ENCODE results near the gene USP24.

DNA sequence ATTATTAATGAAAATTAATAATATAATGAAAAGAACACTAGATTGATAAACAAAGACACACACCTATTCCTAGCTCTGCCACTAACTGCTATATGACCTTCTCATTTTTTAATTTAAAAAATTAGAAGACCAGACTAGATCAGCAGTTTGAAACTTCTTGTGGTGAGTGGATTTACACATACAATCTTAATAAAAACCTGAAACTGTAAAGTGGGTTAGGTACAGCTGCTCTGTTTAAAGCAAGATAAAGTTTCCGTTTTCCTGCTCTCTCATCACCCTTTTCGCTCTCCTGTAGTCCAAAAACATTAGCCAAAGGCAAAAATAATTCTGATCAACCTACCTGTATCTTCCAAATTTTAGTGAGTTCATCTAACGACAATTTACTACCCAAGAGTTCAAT lies 58.6 kb downstream of the USP24 start:
- TF ChIP-seq, protein P1, sequence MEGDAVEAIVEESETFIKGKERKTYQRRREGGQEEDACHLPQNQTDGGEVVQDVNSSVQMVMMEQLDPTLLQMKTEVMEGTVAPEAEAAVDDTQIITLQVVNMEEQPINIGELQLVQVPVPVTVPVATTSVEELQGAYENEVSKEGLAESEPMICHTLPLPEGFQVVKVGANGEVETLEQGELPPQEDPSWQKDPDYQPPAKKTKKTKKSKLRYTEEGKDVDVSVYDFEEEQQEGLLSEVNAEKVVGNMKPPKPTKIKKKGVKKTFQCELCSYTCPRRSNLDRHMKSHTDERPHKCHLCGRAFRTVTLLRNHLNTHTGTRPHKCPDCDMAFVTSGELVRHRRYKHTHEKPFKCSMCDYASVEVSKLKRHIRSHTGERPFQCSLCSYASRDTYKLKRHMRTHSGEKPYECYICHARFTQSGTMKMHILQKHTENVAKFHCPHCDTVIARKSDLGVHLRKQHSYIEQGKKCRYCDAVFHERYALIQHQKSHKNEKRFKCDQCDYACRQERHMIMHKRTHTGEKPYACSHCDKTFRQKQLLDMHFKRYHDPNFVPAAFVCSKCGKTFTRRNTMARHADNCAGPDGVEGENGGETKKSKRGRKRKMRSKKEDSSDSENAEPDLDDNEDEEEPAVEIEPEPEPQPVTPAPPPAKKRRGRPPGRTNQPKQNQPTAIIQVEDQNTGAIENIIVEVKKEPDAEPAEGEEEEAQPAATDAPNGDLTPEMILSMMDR (IDR thresholded peaks at IDR 0.05), result no peak
- TF ChIP-seq POLR2A (IDR thresholded peaks at IDR 0.05), result no peak

Measured in uterus (tissue), 2 donors.